A673 (cell line): ENCODE data around the gene VANGL1. TPM values are rescaled to one million over a fixed set of nuclear protein-coding genes. Genes with fewer than 3 reads are reported as not detected.

Experiments used
- BruUV-seq: library from RNA; stranded (reverse); fragments of 400-500 nt; replicated peaks from 2 replicates; lab custom pipeline; 2021; lab: Mats Ljungman, UMichigan
- CTCF ChIA-PET: fragments of 300-600 bp; sonication (Branson Sonifier 250); formaldehyde crosslinking; loops from one replicate; lab custom pipeline; 2022; ENCODE audit warnings: antibody characterized with exemption; lab: Charles Lee
- POLR2A ChIA-PET: fragments of 300-600 bp; sonication (Branson Sonifier 250); formaldehyde crosslinking; loops from one replicate; lab custom pipeline; 2022; ENCODE audit warnings: antibody characterized with exemption; ENCODE audit not compliant: low non-redundant PET; lab: Charles Lee
- DNase-seq: peaks from one replicate; pipeline ENCODE4 v3.0.0-alpha.2; 2015; ENCODE audit warnings: low spot score
- H3K27ac ChIP-seq: fragments of 200-600 bp; sonication (generic); 2 replicates; pipeline ENCODE4 v1.5.1; 2016; ENCODE audit warnings: mixed run types, low read depth, mild to moderate bottlenecking, mixed read lengths, antibody characterized with exemption, low read length; ENCODE audit not compliant: poor library complexity, severe bottlenecking
- H3K27me3 ChIP-seq: fragments of 200-600 bp; sonication (generic); replicated peaks from 2 replicates; pipeline ENCODE4 v1.6.1; 2017; ENCODE audit warnings: mixed run types, low read depth, mild to moderate bottlenecking, mixed read lengths, antibody characterized with exemption, low read length; ENCODE audit not compliant: insufficient read depth, poor library complexity
- H3K36me3 ChIP-seq: fragments of 200-600 bp; sonication (generic); 2 replicates; pipeline ENCODE4 v1.6.1; 2016; ENCODE audit warnings: mixed run types, mild to moderate bottlenecking, mixed read lengths, antibody characterized with exemption, low read length; ENCODE audit not compliant: insufficient read depth, poor library complexity, severe bottlenecking
- H3K4me1 ChIP-seq: fragments of 200-600 bp; sonication (generic); 2 replicates; pipeline ENCODE4 v1.6.1; 2017; ENCODE audit warnings: mixed run types, mild to moderate bottlenecking, mixed read lengths, antibody characterized with exemption, low read length; ENCODE audit not compliant: insufficient read depth, poor library complexity, severe bottlenecking
- H3K4me3 ChIP-seq: fragments of 200-600 bp; sonication (generic); 2 replicates; pipeline ENCODE4 v1.5.1; 2016; ENCODE audit warnings: low read depth, mixed run types, mild to moderate bottlenecking, mixed read lengths, low read length; ENCODE audit not compliant: poor library complexity, severe bottlenecking
- H3K9me3 ChIP-seq: fragments of 200-600 bp; sonication (generic); 2 replicates; pipeline ENCODE4 v1.6.1; 2016; ENCODE audit warnings: mixed run types, low read depth, mild to moderate bottlenecking, mixed read lengths, antibody characterized with exemption, low read length; ENCODE audit not compliant: poor library complexity, severe bottlenecking
- CTCF ChIP-seq: fragments of 300-800, 200-600 bp; sonication (generic); conservative IDR thresholded peaks from 2 replicates; pipeline ENCODE4 v1.5.1; 2017; ENCODE audit warnings: low read depth, mild to moderate bottlenecking, antibody characterized with exemption, low read length, moderate library complexity, mixed read lengths
- EZH2 ChIP-seq: fragments of 200-600 bp; sonication (generic); IDR thresholded peaks from 2 replicates; pipeline ENCODE4 v1.6.1; 2017; ENCODE audit warnings: borderline replicate concordance, low read depth, mild to moderate bottlenecking, mixed read lengths, antibody characterized with exemption, low read length; ENCODE audit not compliant: poor library complexity, severe bottlenecking
- intact Hi-C: fragments of 100-400 bp; cut with micrococcal nuclease; formaldehyde crosslinking; loops from one replicate; pipeline ENCODE4 v1.10.0; 2022; ENCODE audit not compliant: unreplicated experiment
- total RNA-seq: library from RNA; stranded (reverse); gene quantifications from 2 replicates; pipeline ENCODE4 v1.2.3, GENCODE V29; 2021

Gene VANGL1
- total RNA-seq, 1 experiment from 2014 or later = 20.0 TPM

- Histone ChIP-seq H3K36me3 (peaks cover 14% of the 10 kb centered on the region), H3K27me3 (no peaks in the 10 kb centered on the region), H3K4me3 (no peak overlapping the region), H3K9me3 (no peaks in the 10 kb centered on the region), H3K27ac (no peak overlapping the region), H3K4me1 (no peaks in the 10 kb centered on the region)
- TF ChIP-seq CTCF (no peak), EZH2 (no peak)
- POLR2A ChIA-PET = no interaction called here
- intact Hi-C loops = no loop called here
- BruUV-seq = no TSS peak
- no peak for DNase-seq
- CTCF ChIA-PET = no interaction called here
These were observed 29.6 kb downstream of the VANGL1 start for GRCh38 chr1:115671176-115671934.

- no TSS peak for BruUV-seq
- H3K9me3 ChIP-seq = no peaks in the 10 kb centered on the region
- intact Hi-C loops = no loop called here
- no peak for DNase-seq
- ChIA-PET CTCF (interaction anchor here (0.5 kb wide), 1 partner anchor 439 kb away, joined by 4 read pairs; the partner anchor contains the start of gene MAB21L3), POLR2A (no interaction called here)
- no peak overlapping the region for H3K27ac ChIP-seq
- no peak for TF ChIP-seq CTCF
- TF ChIP-seq EZH2 = no peak
- H3K4me3 ChIP-seq = no peak overlapping the region
- peaks cover 9% of the 10 kb centered on the region for H3K4me1 ChIP-seq
- no peaks in the 10 kb centered on the region for H3K27me3 ChIP-seq
- H3K36me3 ChIP-seq = peaks cover 14% of the 10 kb centered on the region
These were observed 30.6 kb downstream of the VANGL1 start for GRCh38 chr1:115672224-115673009.

GRCh38 chr1:115676498-115677181 lies 34.9 kb downstream of the VANGL1 start:
- no peak for TF ChIP-seq CTCF
- no peak overlapping the region for H3K27ac ChIP-seq

More at GRCh38 chr1:115676498-115677181, 34.9 kb downstream of the VANGL1 start:
- H3K9me3 ChIP-seq = no peaks in the 10 kb centered on the region
- no peak overlapping the region for H3K4me3 ChIP-seq
- H3K36me3 ChIP-seq = peaks cover 3% of the 10 kb centered on the region
- H3K4me1 ChIP-seq = peaks cover 10% of the 10 kb centered on the region
- ChIA-PET CTCF (no interaction called here), POLR2A (no interaction called here)
- intact Hi-C loops = no loop called here
- no TSS peak for BruUV-seq
- H3K27me3 ChIP-seq = no peaks in the 10 kb centered on the region
- DNase-seq = no peak
